ENCODE results near the gene GNAS.
"Not testable (repeated sequence)": the region's sequence is repeated elsewhere in the genome, so short reads cannot be mapped to it uniquely, and the experiment has no call there.

The GNAS gene

GRCh38 chr20:58824843-58825242 lies 27.7 kb upstream of the GNAS start:
- in situ Hi-C loops (cut with HindIII; ENCODE audit: low pct_ligation_motif_present, low pct_unique_long_range_greater_than_20kb, low sequenced_read_pairs): no loop called here
- DNase-seq: no peak

- in situ Hi-C loops (cut with HindIII; ENCODE audit: low pct_ligation_motif_present, low pct_unique_long_range_greater_than_20kb, low sequenced_read_pairs): no loop called here
- DNase-seq: no peak
These were observed 27.1 kb upstream of the GNAS start for GRCh38 chr20:58825450-58825849.

GRCh38 chr20:58826271-58826670 lies 26.2 kb upstream of the GNAS start:
- DNase-seq: no peak
- in situ Hi-C loops (cut with HindIII; ENCODE audit: low pct_ligation_motif_present, low pct_unique_long_range_greater_than_20kb, low sequenced_read_pairs): no loop called here

- DNase-seq: no peak
- in situ Hi-C loops (cut with HindIII; ENCODE audit: low pct_ligation_motif_present, low pct_unique_long_range_greater_than_20kb, low sequenced_read_pairs): no loop called here
These were observed 24.4 kb upstream of the GNAS start for GRCh38 chr20:58828136-58828535.

- in situ Hi-C loops (cut with HindIII; ENCODE audit: low pct_ligation_motif_present, low pct_unique_long_range_greater_than_20kb, low sequenced_read_pairs); DNase-seq: not testable (repeated sequence)
These were observed 23.7 kb upstream of the GNAS start for GRCh38 chr20:58828804-58829203.

GRCh38 chr20:58829531-58829941 lies 23.0 kb upstream of the GNAS start:
- in situ Hi-C loops (cut with HindIII; ENCODE audit: low pct_ligation_motif_present, low pct_unique_long_range_greater_than_20kb, low sequenced_read_pairs): no loop called here
- DNase-seq: no peak

- in situ Hi-C loops (cut with HindIII; ENCODE audit: low pct_ligation_motif_present, low pct_unique_long_range_greater_than_20kb, low sequenced_read_pairs): no loop called here
- DNase-seq: no peak
These were observed 20.1 kb upstream of the GNAS start for GRCh38 chr20:58832457-58832856.

- in situ Hi-C loops (cut with HindIII; ENCODE audit: low pct_ligation_motif_present, low pct_unique_long_range_greater_than_20kb, low sequenced_read_pairs): no loop called here
- no peak for DNase-seq
These were observed 18.6 kb upstream of the GNAS start for GRCh38 chr20:58833921-58834320.

- in situ Hi-C loops (cut with HindIII; ENCODE audit: low pct_ligation_motif_present, low pct_unique_long_range_greater_than_20kb, low sequenced_read_pairs): no loop called here
- no peak for DNase-seq
These were observed 17.3 kb upstream of the GNAS start for GRCh38 chr20:58835231-58835630.

GRCh38 chr20:58836616-58837204 lies 15.8 kb upstream of the GNAS start:
- no peak for DNase-seq
- in situ Hi-C loops (cut with HindIII; ENCODE audit: low pct_ligation_motif_present, low pct_unique_long_range_greater_than_20kb, low sequenced_read_pairs): no loop called here

GRCh38 chr20:58837717-58838116 lies 14.8 kb upstream of the GNAS start:
- no peak for DNase-seq
- in situ Hi-C loops (cut with HindIII; ENCODE audit: low pct_ligation_motif_present, low pct_unique_long_range_greater_than_20kb, low sequenced_read_pairs): no loop called here

GRCh38 chr20:58838174-58838573 lies 14.3 kb upstream of the GNAS start:
- in situ Hi-C loops (cut with HindIII; ENCODE audit: low pct_ligation_motif_present, low pct_unique_long_range_greater_than_20kb, low sequenced_read_pairs): no loop called here
- no peak for DNase-seq

GRCh38 chr20:58839474-58839874 lies 13.0 kb upstream of the GNAS start:
- DNase-seq: peak; percentile 61

GRCh38 chr20:58839991-58840747 lies 12.3 kb upstream of the GNAS start:
- in situ Hi-C loops (cut with HindIII; ENCODE audit: low pct_ligation_motif_present, low pct_unique_long_range_greater_than_20kb, low sequenced_read_pairs): no loop called here
- no peak for DNase-seq

More at GRCh38 chr20:58839474-58839874, 13.0 kb upstream of the GNAS start:
- in situ Hi-C loops (cut with HindIII; ENCODE audit: low pct_ligation_motif_present, low pct_unique_long_range_greater_than_20kb, low sequenced_read_pairs): no loop called here

- in situ Hi-C loops (cut with HindIII; ENCODE audit: low pct_ligation_motif_present, low pct_unique_long_range_greater_than_20kb, low sequenced_read_pairs): no loop called here
- DNase-seq: no peak
These were observed 11.5 kb upstream of the GNAS start for GRCh38 chr20:58840816-58841538.

- in situ Hi-C loops (cut with HindIII; ENCODE audit: low pct_ligation_motif_present, low pct_unique_long_range_greater_than_20kb, low sequenced_read_pairs): no loop called here
- no peak for DNase-seq
These were observed 10.8 kb upstream of the GNAS start for GRCh38 chr20:58841539-58842264.

GRCh38 chr20:58842276-58842675 lies 10.2 kb upstream of the GNAS start:
- in situ Hi-C loops (cut with HindIII; ENCODE audit: low pct_ligation_motif_present, low pct_unique_long_range_greater_than_20kb, low sequenced_read_pairs): no loop called here
- no peak for DNase-seq

GRCh38 chr20:58843128-58843556 lies 9.4 kb upstream of the GNAS start:
- no peak for DNase-seq
- in situ Hi-C loops (cut with HindIII; ENCODE audit: low pct_ligation_motif_present, low pct_unique_long_range_greater_than_20kb, low sequenced_read_pairs): no loop called here

- in situ Hi-C loops (cut with HindIII; ENCODE audit: low pct_ligation_motif_present, low pct_unique_long_range_greater_than_20kb, low sequenced_read_pairs): no loop called here
- DNase-seq: no peak
These were observed 6.8 kb upstream of the GNAS start for GRCh38 chr20:58845706-58846105.

Data from ACHN (cell line).